Nephron (organoid): Measurements from ENCODE around the gene TMEM87B.
A peak's percentile ranks its signal among the peaks of the same experiment; 100 is the strongest.
"Not testable (repeated sequence)": the region's sequence is repeated elsewhere in the genome, so short reads cannot be mapped to it uniquely, and the experiment has no call there.

Source experiments
- H3K27ac Mint-ChIP-seq, 3 experiments: 2 replicates each; pipeline ENCODE4 v1.8.0; 2020; ENCODE audit warnings: mixed read lengths in 3 of 3, mild to moderate bottlenecking in 2 of 3, moderate library complexity in 1 of 3
- H3K27me3 Mint-ChIP-seq: 2 replicates; pipeline ENCODE4 v1.8.0; 2021; ENCODE audit warnings: low read depth, mild to moderate bottlenecking, moderate library complexity, mixed read lengths
- H3K36me3 Mint-ChIP-seq: 2 replicates; pipeline ENCODE4 v1.8.0; 2020; ENCODE audit warnings: low read depth, mixed read lengths
- H3K4me1 Mint-ChIP-seq: 2 replicates; pipeline ENCODE4 v1.8.0; 2020; ENCODE audit warnings: mixed read lengths
- H3K4me3 Mint-ChIP-seq, 3 experiments: 2 replicates each; pipeline ENCODE4 v1.8.0; 2020; ENCODE audit warnings: mild to moderate bottlenecking in 3 of 3, mixed read lengths in 3 of 3, moderate library complexity in 2 of 3
- H3K9me3 Mint-ChIP-seq: 2 replicates; pipeline ENCODE4 v1.8.0; 2020; ENCODE audit warnings: mixed read lengths
- TF ChIP-seq, protein P1 (sequence below), 3 experiments: fragments of 200-600 bp; sonication (generic); IDR thresholded peaks; one replicate each; pipeline ENCODE4 v1.5.0; 2021; ENCODE audit warnings: antibody characterized with exemption in 3 of 3; ENCODE audit not compliant: unreplicated experiment in 3 of 3

Gene TMEM87B

DNA sequence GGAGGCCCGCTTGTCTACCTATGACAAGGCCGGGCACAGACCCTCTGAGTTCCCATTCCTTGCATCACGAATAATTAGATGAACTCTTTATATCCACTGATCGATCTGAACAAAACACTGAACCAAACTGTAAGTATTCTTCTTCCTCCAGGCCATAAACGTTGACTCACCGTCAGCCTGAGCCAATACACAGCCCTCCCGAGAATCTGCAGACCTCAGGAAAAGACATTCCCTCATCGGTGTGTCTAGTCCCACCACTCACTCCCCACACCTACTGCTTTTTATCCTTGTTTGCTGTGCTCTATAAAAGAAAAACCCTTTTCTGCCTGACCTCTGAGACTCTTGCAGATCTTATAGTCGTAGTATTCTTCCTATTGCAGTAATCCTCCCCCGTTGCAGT, 41.0 kb downstream of the TMEM87B start:
- Mint-ChIP-seq H3K36me3 (peaks cover 51% of the 10 kb centered on the region), H3K9me3 (no peaks in the 10 kb centered on the region), H3K4me3 (no peak overlapping the region), H3K4me1 (peaks cover 15% of the 10 kb centered on the region), H3K27me3 (no peaks in the 10 kb centered on the region), H3K27ac (peak overlapping the region in 2 of 3 experiments; percentile 7 to 34)
- TF ChIP-seq, protein P1, sequence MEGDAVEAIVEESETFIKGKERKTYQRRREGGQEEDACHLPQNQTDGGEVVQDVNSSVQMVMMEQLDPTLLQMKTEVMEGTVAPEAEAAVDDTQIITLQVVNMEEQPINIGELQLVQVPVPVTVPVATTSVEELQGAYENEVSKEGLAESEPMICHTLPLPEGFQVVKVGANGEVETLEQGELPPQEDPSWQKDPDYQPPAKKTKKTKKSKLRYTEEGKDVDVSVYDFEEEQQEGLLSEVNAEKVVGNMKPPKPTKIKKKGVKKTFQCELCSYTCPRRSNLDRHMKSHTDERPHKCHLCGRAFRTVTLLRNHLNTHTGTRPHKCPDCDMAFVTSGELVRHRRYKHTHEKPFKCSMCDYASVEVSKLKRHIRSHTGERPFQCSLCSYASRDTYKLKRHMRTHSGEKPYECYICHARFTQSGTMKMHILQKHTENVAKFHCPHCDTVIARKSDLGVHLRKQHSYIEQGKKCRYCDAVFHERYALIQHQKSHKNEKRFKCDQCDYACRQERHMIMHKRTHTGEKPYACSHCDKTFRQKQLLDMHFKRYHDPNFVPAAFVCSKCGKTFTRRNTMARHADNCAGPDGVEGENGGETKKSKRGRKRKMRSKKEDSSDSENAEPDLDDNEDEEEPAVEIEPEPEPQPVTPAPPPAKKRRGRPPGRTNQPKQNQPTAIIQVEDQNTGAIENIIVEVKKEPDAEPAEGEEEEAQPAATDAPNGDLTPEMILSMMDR (IDR thresholded peaks at IDR 0.05; ENCODE audit: unreplicated experiment in 3 of 3): no peak

DNA sequence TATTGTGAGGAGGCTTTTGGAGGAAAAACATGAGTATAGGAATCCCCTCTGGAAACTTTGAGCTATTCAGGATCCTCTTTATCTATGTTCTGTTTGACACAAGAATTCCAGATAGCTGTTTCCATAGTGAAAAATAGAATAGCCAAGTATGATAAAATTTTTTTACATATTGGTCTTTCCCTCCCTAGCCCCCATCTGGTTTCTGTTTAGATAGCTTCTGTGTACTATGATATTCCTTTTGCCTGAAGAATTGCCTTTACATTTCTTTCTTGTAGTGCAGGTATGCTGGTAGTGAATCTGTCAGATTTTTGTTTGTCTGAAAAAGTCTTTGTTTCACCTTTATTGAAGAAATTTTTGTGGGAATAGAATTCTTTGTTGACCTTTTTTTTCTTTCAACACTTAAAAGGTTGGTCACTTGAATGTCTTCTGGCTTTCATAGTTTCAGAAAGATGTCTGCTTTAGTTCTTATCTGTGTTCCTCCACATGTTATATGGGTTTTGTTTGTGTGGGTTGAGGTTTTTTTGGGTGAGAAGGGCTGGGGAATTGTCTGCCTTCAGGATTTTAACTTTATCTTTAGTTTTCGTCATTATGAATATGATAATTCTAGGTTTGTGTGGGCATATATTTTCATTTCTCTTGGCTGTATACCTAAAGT, 53.2 kb downstream of the TMEM87B start:
- H3K36me3 Mint-ChIP-seq: peaks cover 80% of the 10 kb centered on the region
- peaks cover 41% of the 10 kb centered on the region for H3K9me3 Mint-ChIP-seq
- TF ChIP-seq, protein P1 (IDR thresholded peaks at IDR 0.05; ENCODE audit: unreplicated experiment in 3 of 3): no peak
- no peak overlapping the region for H3K27ac Mint-ChIP-seq
- H3K4me3 Mint-ChIP-seq: no peak overlapping the region
- no peaks in the 10 kb centered on the region for H3K27me3 Mint-ChIP-seq
- H3K4me1 Mint-ChIP-seq: no peaks in the 10 kb centered on the region

DNA sequence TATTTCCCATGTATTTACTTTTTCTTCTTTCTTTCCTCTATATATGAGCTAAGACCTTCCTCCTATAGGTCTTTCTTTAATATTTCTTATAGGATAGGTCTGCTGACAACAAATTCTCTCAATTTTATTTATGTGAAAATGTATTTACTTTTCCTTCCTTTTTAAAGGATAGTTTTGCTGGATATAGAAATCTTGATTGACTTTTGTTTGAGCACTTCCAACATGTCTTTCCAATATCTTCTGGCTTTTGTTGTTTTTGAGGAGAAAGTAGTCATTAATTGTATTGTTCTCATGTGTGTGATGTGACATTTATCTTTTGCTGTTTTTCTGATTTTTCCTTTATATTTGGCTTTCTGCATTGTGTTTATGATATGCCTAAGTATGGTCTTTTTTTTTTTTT, 54.2 kb downstream of the TMEM87B start:
- Mint-ChIP-seq H3K36me3 (peaks cover 77% of the 10 kb centered on the region), H3K27ac (no peak overlapping the region), H3K4me1 (no peaks in the 10 kb centered on the region), H3K9me3 (peaks cover 41% of the 10 kb centered on the region), H3K4me3 (no peak overlapping the region), H3K27me3 (no peaks in the 10 kb centered on the region)
- TF ChIP-seq, protein P1 (IDR thresholded peaks at IDR 0.05; ENCODE audit: unreplicated experiment in 3 of 3): no peak

DNA sequence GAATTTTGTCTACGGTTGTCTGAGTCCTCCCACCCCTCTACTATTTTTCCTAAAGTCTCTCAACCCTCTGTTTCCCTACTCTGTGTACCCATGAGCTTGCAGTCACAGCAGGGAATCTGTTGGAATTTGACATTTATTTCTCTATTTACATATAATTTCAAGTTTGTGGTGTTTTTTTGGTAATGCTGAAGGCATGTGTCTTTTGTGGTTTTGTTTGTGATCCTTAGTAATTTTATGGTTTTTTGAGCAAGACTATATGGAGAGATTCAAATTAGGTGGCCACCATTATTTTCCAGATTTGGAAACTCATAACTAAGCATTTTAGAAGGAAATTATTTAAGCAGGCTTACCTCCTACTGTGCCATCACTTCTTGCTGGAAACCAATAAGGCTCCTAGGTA, 55.9 kb downstream of the TMEM87B start:
- Mint-ChIP-seq H3K4me3 (no peak overlapping the region), H3K4me1 (no peaks in the 10 kb centered on the region), H3K9me3 (peaks cover 41% of the 10 kb centered on the region), H3K36me3 (peaks cover 72% of the 10 kb centered on the region), H3K27me3 (no peaks in the 10 kb centered on the region), H3K27ac (no peak overlapping the region)
- TF ChIP-seq, protein P1 (IDR thresholded peaks at IDR 0.05; ENCODE audit: unreplicated experiment in 3 of 3): no peak

DNA sequence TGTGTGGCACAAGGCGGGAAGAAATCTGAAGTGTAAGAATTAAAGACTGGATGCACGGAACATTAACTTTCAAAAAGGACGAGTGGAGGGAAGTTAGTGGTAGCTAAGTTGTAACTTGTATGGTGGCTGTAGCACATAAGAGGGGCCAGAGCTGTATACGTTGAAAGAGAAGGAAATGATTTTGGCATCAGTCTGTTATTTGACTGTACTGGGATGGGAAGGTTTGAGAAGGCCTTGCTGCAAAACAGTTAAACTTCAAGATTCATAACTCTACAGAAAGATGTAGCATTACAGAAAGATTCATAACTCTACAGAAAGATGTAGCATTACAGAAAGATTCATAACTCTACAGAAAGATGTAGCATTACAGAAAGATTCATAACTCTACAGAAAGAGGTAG, 58.3 kb downstream of the TMEM87B start:
- H3K4me1 Mint-ChIP-seq, H3K27me3 Mint-ChIP-seq, H3K27ac Mint-ChIP-seq, H3K4me3 Mint-ChIP-seq: not testable (repeated sequence)
- H3K9me3 Mint-ChIP-seq: peaks cover 31% of the 10 kb centered on the region
- peaks cover 56% of the 10 kb centered on the region for H3K36me3 Mint-ChIP-seq

DNA sequence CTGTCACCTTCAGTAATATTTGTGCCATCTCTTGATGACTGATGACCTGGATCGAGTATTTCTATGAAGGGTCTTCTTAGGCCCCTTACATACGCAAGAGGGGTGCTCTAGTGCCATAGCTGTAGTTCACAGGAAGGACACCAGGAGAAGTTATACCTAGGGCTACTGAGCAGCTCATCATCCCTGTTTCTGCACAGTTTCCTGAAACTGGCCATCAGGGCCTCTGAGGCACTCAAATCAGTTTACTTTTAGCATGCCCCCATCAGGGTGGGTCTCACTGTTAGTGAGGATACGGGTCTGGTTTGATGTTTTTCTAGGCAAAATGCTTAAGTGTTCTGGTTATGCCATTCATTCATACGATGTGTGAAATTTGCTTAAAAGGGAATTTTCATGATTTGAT, 63.1 kb downstream of the TMEM87B start:
- H3K27me3 Mint-ChIP-seq: no peaks in the 10 kb centered on the region
- TF ChIP-seq, protein P1 (IDR thresholded peaks at IDR 0.05; ENCODE audit: unreplicated experiment in 3 of 3): peak in 1 of 3 experiments; percentile 10
- peaks cover 29% of the 10 kb centered on the region for H3K36me3 Mint-ChIP-seq
- H3K9me3 Mint-ChIP-seq: peaks cover 6% of the 10 kb centered on the region
- H3K4me1 Mint-ChIP-seq: no peaks in the 10 kb centered on the region
- H3K27ac Mint-ChIP-seq: no peak overlapping the region
- H3K4me3 Mint-ChIP-seq: no peak overlapping the region
